Heart left ventricle (tissue), 16 donors: Measurements from ENCODE around the gene KLK2. TPM values are rescaled to one million over a fixed set of nuclear protein-coding genes. Genes with fewer than 3 reads are reported as not detected.
A peak's percentile ranks its signal among the peaks of the same experiment; 100 is the strongest.
"Not testable (repeated sequence)": the region's sequence is repeated elsewhere in the genome, so short reads cannot be mapped to it uniquely, and the experiment has no call there.

ENCODE experiments used
- ATAC-seq, 4 donors: fragments of 200-7000 bp; cut with Tn5 transposase; one replicate each; pipeline ENCODE4 v1.9.1; 2020 to 2022; ENCODE audit warnings: moderate library complexity in 4 of 4, mild to moderate bottlenecking in 3 of 4, moderate number of reproducible peaks in 1 of 4
- DNase-seq, 5 donors: peaks; one replicate each; pipeline ENCODE4 v3.0.0-alpha.2; 2020
- H3K27ac ChIP-seq, 12 donors: fragments of 200-600 bp; sonication (generic) in 4 of 12; one replicate each; pipeline versions ENCODE4 v1.5.0 to v1.8.0; 2016 to 2022; ENCODE audit warnings: mild to moderate bottlenecking in 2 of 12
- H3K27me3 ChIP-seq, 9 donors: fragments of 200-600 bp; sonication (generic) in 2 of 9; one replicate each; pipeline versions ENCODE4 v1.5.1 to v1.8.0; 2016 to 2022; ENCODE audit warnings: mild to moderate bottlenecking in 3 of 9
- H3K36me3 ChIP-seq, 9 donors: fragments of 200-600 bp; sonication (generic) in 2 of 9; one replicate each; pipeline versions ENCODE4 v1.5.0 to v1.8.0; 2018 to 2022; ENCODE audit warnings: mild to moderate bottlenecking in 2 of 9
- H3K4me1 ChIP-seq, 12 donors: fragments of 200-600 bp; sonication (generic) in 4 of 12; one replicate each; pipeline versions ENCODE4 v1.5.0 to v1.8.0; 2016 to 2022; ENCODE audit warnings: mild to moderate bottlenecking in 3 of 12
- H3K4me3 ChIP-seq, 12 donors: fragments of 200-600 bp; sonication (generic) in 4 of 12; one replicate each; pipeline versions ENCODE4 v1.5.0 to v1.8.0; 2017 to 2022; ENCODE audit warnings: mild to moderate bottlenecking in 9 of 12, moderate library complexity in 4 of 12
- H3K9me3 ChIP-seq, 12 donors: fragments of 200-600 bp; sonication (generic) in 4 of 12; one replicate each; pipeline versions ENCODE4 v1.5.0 to v1.8.0; 2016 to 2022; ENCODE audit warnings: mild to moderate bottlenecking in 1 of 12
- POLR2A ChIP-seq, 2 donors: fragments of 450-650 bp; IDR thresholded peaks; one replicate each; pipeline ENCODE4 v1.6.1; 2017; ENCODE audit warnings: antibody characterized with exemption in 2 of 2, mild to moderate bottlenecking in 2 of 2, moderate library complexity in 2 of 2
- WGBS, 4 donors: extraction: QIAGEN DNeasy Blood & Tissue Kit in 2 of 4; methylation state at CpG; one replicate each; pipeline versions ENCODE4 v1.1.5 to v1.1.7; 2013 to 2018; 5-methylcytosine and 5-hydroxymethylcytosine counted together
- intact Hi-C, 10 donors: fragments of 100-400 bp; cut with DNase I; formaldehyde crosslinking; loops; one replicate each; pipeline versions ENCODE4 v1.11.1 to v1.14.2; 2022
- polyA plus RNA-seq, 2 donors: library from polyadenylated mRNA; stranded (reverse); fragments of 200-250 nt; gene quantifications; one replicate each; pipeline ENCODE4 v1.2.3, GENCODE V29; 2013
- total RNA-seq, 9 donors: library from RNA; depleted of rRNA in 2 of 9; stranded (reverse); fragments of >200 nt in 2 of 9; fragmentation: NEBNext Ultra II Directional in 3 of 9; extraction: Animal tissue kit (Norgen Biotek cat#: 25700) in 3 of 9; gene quantifications; one replicate each; pipeline versions ENCODE4 v1.1.0 to v1.2.4, GENCODE V29; 2016 to 2023
- TF ChIP-seq, protein P1 (sequence below), 12 donors: fragments of 200-600 bp; sonication (generic) in 4 of 12; IDR thresholded peaks; one replicate each; pipeline versions ENCODE4 v1.5.0 to v1.8.0; 2018 to 2022; ENCODE audit warnings: antibody characterized with exemption in 12 of 12, mild to moderate bottlenecking in 5 of 12
- donor health status: ischemic (EF 13 %, LVEDD 7.1; RV severe dilation, severe dysfunction).
- donor health status: healthy with polysubstance abuse.
- donor health status: DM: no; HTN: yes; CAD: no.
- donor health status: DM: no; HTN: no; CAD: no.
- donor health status: ischemic (EF 25% LVEDD 6.9; RV normal size, moderate dysfunction).
- donor health status: ischemic (EF 25% LVEDD 5.7; RV mildly dilated, moderate dysfunction).
- donor health status: healthy.
- donor health status: DM: yes; HTN: yes; CAD: no.
- donor health status: ischemic (EF 35%, LVEDD 5.7; RV mildly dilated, moderate dysfunction).
- donor health status: nonischemic (EF 11% LVEDD 7.7; RV severe dilation, severe dysfunction).
- donor health status: DM: yes; HTN: yes; CAD: no.
- donor health status: PGD.
- donor health status: ischemic (EF 29% LVEDD 5.4; RV normal size, mild dysfunction).
- donor health status: nonischemic (EF 23%, LVEDD 6.1; RV moderate dilation, normal function).

Gene KLK2
- total and polyA plus RNA-seq, 11 donors: not detected

DNA sequence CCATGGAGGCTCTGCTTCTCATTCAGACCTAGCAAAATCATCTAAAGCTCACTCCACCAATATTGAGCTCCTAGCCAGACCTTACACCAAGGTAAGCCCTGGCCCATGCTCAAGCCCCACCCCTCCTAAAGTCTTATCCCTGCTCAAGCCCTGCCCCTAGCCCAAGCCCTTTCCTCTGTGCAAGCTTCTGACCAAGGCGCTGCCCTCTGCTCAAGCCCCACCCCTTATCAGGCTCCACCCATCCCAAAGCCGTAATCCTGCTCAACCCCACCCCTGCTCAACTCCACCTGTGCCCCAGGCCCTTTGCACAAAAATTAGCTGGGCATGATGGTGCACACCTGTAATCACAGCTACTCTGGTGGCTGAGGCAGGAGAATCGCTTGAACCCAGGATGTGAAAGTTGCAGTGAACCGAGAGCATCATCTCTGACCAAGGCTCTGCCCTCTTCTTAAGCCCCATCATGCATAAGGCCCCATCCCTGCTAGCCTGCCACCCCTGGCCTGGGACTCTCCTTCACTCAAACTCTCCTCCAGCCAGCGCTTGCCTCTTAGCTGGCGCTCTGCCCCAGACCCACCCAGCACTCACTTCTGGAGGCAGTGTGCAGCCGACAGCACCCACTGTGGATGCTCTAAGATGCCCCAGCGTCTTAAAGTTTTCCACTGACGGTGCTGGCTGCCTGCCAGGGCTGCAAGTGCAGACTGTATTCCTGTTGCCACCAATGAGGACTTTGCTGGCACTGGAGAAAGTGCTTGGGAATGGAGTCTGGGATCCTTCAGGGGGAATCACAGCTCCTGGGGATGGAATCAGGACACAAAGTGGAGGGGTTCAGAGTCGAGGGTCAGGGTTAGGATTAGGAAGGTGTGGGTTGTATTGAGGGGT, 21.5 kb downstream of the KLK2 start:
- ATAC-seq (peak in 1 of 4 donors; percentile 31), DNase-seq (no peak)
- no peaks in the 10 kb centered on the region for H3K9me3 ChIP-seq
- no peaks in the 10 kb centered on the region for H3K4me1 ChIP-seq
- no peak overlapping the region for H3K4me3 ChIP-seq
- TF ChIP-seq, protein P1, sequence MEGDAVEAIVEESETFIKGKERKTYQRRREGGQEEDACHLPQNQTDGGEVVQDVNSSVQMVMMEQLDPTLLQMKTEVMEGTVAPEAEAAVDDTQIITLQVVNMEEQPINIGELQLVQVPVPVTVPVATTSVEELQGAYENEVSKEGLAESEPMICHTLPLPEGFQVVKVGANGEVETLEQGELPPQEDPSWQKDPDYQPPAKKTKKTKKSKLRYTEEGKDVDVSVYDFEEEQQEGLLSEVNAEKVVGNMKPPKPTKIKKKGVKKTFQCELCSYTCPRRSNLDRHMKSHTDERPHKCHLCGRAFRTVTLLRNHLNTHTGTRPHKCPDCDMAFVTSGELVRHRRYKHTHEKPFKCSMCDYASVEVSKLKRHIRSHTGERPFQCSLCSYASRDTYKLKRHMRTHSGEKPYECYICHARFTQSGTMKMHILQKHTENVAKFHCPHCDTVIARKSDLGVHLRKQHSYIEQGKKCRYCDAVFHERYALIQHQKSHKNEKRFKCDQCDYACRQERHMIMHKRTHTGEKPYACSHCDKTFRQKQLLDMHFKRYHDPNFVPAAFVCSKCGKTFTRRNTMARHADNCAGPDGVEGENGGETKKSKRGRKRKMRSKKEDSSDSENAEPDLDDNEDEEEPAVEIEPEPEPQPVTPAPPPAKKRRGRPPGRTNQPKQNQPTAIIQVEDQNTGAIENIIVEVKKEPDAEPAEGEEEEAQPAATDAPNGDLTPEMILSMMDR (IDR thresholded peaks at IDR 0.05): no peak
- no peak for TF ChIP-seq POLR2A (IDR thresholded peaks at IDR 0.05)
- intact Hi-C loops: no loop called here
- 64 to 70% (median 64%) methylated on average over 10 of the region's 10 CpGs for WGBS, 4 donors
- H3K36me3 ChIP-seq: no peaks in the 10 kb centered on the region
- H3K27me3 ChIP-seq: peaks cover 0 to 29% (median 0%) of the 10 kb centered on the region in 9 donors
- H3K27ac ChIP-seq: no peak overlapping the region

DNA sequence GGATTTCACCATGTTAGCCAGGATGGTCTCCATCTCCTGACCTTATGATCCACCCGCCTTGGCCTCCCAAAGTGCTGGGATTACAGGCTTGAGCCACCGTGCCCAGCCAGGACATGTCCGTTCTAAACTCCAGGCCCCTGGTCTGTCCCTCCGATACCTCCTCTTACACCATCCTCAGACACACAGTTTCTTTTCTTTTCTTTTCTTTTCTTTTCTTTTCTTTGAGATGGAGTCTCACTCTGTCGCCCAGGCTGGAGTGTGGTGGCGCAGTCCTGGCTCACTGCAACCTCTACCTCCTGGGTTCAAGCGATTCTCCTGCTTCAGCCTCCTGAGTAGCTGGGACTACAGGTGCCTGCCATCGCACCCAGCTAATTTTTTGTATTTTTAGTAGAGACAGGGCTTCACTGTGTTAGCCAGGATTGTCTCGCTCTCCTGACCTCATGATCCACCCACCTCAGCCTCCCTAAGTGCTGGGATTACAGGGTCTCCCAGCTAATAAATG, 22.9 kb downstream of the KLK2 start:
- H3K36me3 ChIP-seq, ATAC-seq, H3K4me3 ChIP-seq, H3K27ac ChIP-seq, H3K4me1 ChIP-seq, H3K9me3 ChIP-seq, DNase-seq, intact Hi-C loops: not testable (repeated sequence)
- H3K27me3 ChIP-seq: peaks cover 0 to 36% (median 0%) of the 10 kb centered on the region in 9 donors
- WGBS, 4 donors: 82 to 85% (median 84%) methylated on average over 9 of the region's 9 CpGs

DNA sequence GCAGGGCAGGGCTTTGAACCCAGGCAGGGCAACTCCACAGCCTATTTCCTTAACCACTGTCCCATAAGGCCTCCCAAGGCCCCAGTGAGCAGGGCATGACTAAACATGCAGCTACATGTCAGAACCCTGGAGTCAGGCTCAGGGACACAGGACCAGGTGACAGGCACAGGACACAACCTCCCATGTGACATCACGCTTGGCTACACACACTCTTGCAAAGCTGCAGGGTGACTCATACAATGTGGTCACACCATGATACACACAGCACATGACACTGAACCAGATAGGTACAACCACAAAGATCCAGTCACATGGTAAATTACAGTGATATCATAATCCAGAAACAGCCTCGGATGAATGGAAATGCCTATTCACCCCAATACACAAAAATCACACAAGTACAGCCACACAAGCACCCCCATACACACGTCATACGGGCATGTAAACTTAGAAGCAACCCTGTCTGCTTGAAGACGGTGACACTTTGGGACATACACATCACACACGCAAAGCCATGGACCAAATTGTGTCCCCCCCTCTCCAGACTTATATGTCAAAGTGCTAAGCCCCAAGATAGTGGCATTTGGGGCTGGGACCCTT, 23.5 kb downstream of the KLK2 start:
- H3K9me3 ChIP-seq: no peaks in the 10 kb centered on the region
- TF ChIP-seq POLR2A (IDR thresholded peaks at IDR 0.05): no peak
- TF ChIP-seq, protein P1 (IDR thresholded peaks at IDR 0.05): no peak
- H3K4me1 ChIP-seq: no peaks in the 10 kb centered on the region
- intact Hi-C loops: no loop called here
- no peak overlapping the region for H3K27ac ChIP-seq
- no peaks in the 10 kb centered on the region for H3K36me3 ChIP-seq
- DNase-seq (no peak), ATAC-seq (peak in 2 of 4 donors; percentile 48 to 50)
- 66 to 71% (median 68%) methylated on average over 6 of the region's 6 CpGs for WGBS, 4 donors
- H3K4me3 ChIP-seq: no peak overlapping the region
- H3K27me3 ChIP-seq: peaks cover 0 to 37% (median 4%) of the 10 kb centered on the region in 9 donors

DNA sequence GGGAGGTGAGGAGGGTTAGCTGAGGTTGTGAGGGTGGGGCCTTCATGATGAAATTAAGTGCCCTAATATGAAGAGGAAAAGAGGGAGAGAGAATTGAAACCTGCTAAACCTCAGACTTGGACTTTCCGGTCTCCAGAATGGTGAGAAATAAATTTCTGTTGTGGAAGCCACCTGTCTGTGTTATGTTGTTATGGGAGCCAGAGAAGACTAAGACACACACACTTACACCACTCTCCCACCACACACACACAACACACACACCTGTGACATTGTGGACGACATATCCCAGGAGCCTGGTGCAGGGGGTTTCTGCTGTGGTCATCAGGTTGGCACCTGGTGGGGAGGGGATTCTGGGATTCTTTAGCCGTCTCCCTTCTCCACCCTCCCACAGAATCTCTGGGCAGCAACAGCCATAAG, 24.0 kb downstream of the KLK2 start:
- TF ChIP-seq, protein P1 (IDR thresholded peaks at IDR 0.05): no peak
- no peak for TF ChIP-seq POLR2A (IDR thresholded peaks at IDR 0.05)
- no peak overlapping the region for H3K4me3 ChIP-seq
- no peaks in the 10 kb centered on the region for H3K9me3 ChIP-seq
- no peak for ATAC-seq
- H3K4me1 ChIP-seq: no peaks in the 10 kb centered on the region
- WGBS, 4 donors: 49 to 58% (median 55%) methylated on average over 3 of the region's 3 CpGs
- intact Hi-C loops: no loop called here
- no peak overlapping the region for H3K27ac ChIP-seq
- peaks cover 0 to 35% (median 5%) of the 10 kb centered on the region in 9 donors for H3K27me3 ChIP-seq
- no peaks in the 10 kb centered on the region for H3K36me3 ChIP-seq
- DNase-seq: no peak
